C4-2B (cell line): ENCODE results near the gene PLXNA3.
"Not testable (repeated sequence)": the region's sequence is repeated elsewhere in the genome, so short reads cannot be mapped to it uniquely, and the experiment has no call there.

ENCODE experiments used
- CTCF ChIP-seq: fragments of 450-650 bp; conservative IDR thresholded peaks from 2 replicates; pipeline ENCODE4 v1.5.1; 2017; ENCODE audit warnings: mild to moderate bottlenecking
- ZFX ChIP-seq: fragments of 450-650 bp; IDR thresholded peaks from 2 replicates; pipeline ENCODE4 v1.6.1; 2017

GRCh38 chrX:154496591-154497137 is 38.6 kb downstream of the PLXNA3 start:
- TF ChIP-seq CTCF, ZFX: not testable (repeated sequence)
